ENCODE results near the gene INHA.

The INHA gene

GRCh38 chr2:219533930-219534661 is 38.0 kb upstream of the INHA start:
- H4K91ac ChIP-seq (ENCODE audit: low read length): no peak overlapping the region
- no peak overlapping the region for H2AK5ac ChIP-seq (ENCODE audit: low read length, severe bottlenecking)
- no peak overlapping the region for H2AFZ ChIP-seq (ENCODE audit: low read depth, low read length)
- peaks cover 6% of the 10 kb centered on the region for H3K79me1 ChIP-seq (replicated peaks; ENCODE audit: low read length, poor library complexity, severe bottlenecking)
- no peak overlapping the region for H2BK12ac ChIP-seq (ENCODE audit: low read length in 2 of 2)
- H3K4me1 ChIP-seq (ENCODE audit: control insufficient read depth, insufficient read depth, low read depth, low read length): peaks cover 26% of the 10 kb centered on the region
- no peak overlapping the region for H3K9ac ChIP-seq (ENCODE audit: low read length)
- no peak overlapping the region for H2BK15ac ChIP-seq (ENCODE audit: low read depth, poor library complexity, severe bottlenecking)
- H3K4me3 ChIP-seq (ENCODE audit: insufficient read depth in 1 of 2, low read depth in 1 of 2, low read length in 2 of 2): no peak overlapping the region
- H3K36me3 ChIP-seq (ENCODE audit: control insufficient read depth in 1 of 2, insufficient read depth in 2 of 2, low read depth in 1 of 2, low read length in 2 of 2): peaks cover 8 to 9% of the 10 kb centered on the region in 2 experiments
- no peak overlapping the region for H4K8ac ChIP-seq (ENCODE audit: low read length)
- no peak overlapping the region for H3K23ac ChIP-seq (ENCODE audit: low read length in 2 of 2)
- DNase-seq: no peak
- H2BK5ac ChIP-seq (ENCODE audit: low read depth, low read length, poor library complexity, severe bottlenecking): no peak overlapping the region
- no peak overlapping the region for H3K4ac ChIP-seq (ENCODE audit: low read depth in 1 of 2, low read length in 2 of 2)
- H2BK120ac ChIP-seq (ENCODE audit: low read depth, low read length): no peak overlapping the region
- no peak overlapping the region for H3K18ac ChIP-seq (ENCODE audit: low read depth in 1 of 2, low read length in 2 of 2)
- no peak overlapping the region for H3K14ac ChIP-seq (ENCODE audit: low read length in 2 of 2)
- H3K4me2 ChIP-seq (ENCODE audit: low read length, poor library complexity, severe bottlenecking): no peak overlapping the region
- 78% methylated on average over 3 of the region's 6 CpGs for WGBS
- no peaks in the 10 kb centered on the region for H3K9me3 ChIP-seq (ENCODE audit: control insufficient read depth, low read length)
- H3K27ac ChIP-seq (ENCODE audit: low read length, poor library complexity, severe bottlenecking): no peak overlapping the region
- peaks cover 26 to 37% of the 10 kb centered on the region in 2 experiments for H3K27me3 ChIP-seq (ENCODE audit: control insufficient read depth in 1 of 2, insufficient read depth in 1 of 2, low read length in 2 of 2)

- Histone ChIP-seq H2AK5ac (ENCODE audit: low read length, severe bottlenecking) (no peak overlapping the region), H3K4me1 (ENCODE audit: control insufficient read depth, insufficient read depth, low read depth, low read length) (peaks cover 36% of the 10 kb centered on the region), H3K79me1 (replicated peaks; ENCODE audit: low read length, poor library complexity, severe bottlenecking) (peaks cover 25% of the 10 kb centered on the region), H3K27ac (ENCODE audit: low read length, poor library complexity, severe bottlenecking) (no peak overlapping the region), H2BK120ac (ENCODE audit: low read depth, low read length) (no peak overlapping the region), H2BK5ac (ENCODE audit: low read depth, low read length, poor library complexity, severe bottlenecking) (no peak overlapping the region), H3K9me3 (ENCODE audit: control insufficient read depth, low read length) (no peaks in the 10 kb centered on the region), H3K4me3 (ENCODE audit: insufficient read depth in 1 of 2, low read depth in 1 of 2, low read length in 2 of 2) (no peak overlapping the region), H3K14ac (ENCODE audit: low read length in 2 of 2) (peak overlapping the region in 1 of 2 experiments; percentile 38), H3K4ac (ENCODE audit: low read depth in 1 of 2, low read length in 2 of 2) (no peak overlapping the region), H2BK15ac (ENCODE audit: low read depth, poor library complexity, severe bottlenecking) (no peak overlapping the region), H3K9ac (ENCODE audit: low read length) (peak overlapping the region; percentile 48), H4K8ac (ENCODE audit: low read length) (no peak overlapping the region), H3K18ac (ENCODE audit: low read depth in 1 of 2, low read length in 2 of 2) (no peak overlapping the region), H4K91ac (ENCODE audit: low read length) (no peak overlapping the region), H3K36me3 (ENCODE audit: control insufficient read depth in 1 of 2, insufficient read depth in 2 of 2, low read depth in 1 of 2, low read length in 2 of 2) (peaks cover 31% of the 10 kb centered on the region in 2 experiments), H3K4me2 (ENCODE audit: low read length, poor library complexity, severe bottlenecking) (no peak overlapping the region), H3K27me3 (ENCODE audit: control insufficient read depth in 1 of 2, insufficient read depth in 1 of 2, low read length in 2 of 2) (peaks cover 16 to 24% of the 10 kb centered on the region in 2 experiments), H2BK12ac (ENCODE audit: low read length in 2 of 2) (no peak overlapping the region), H2AFZ (ENCODE audit: low read depth, low read length) (no peak overlapping the region), H3K23ac (ENCODE audit: low read length in 2 of 2) (no peak overlapping the region)
- DNase-seq: no peak
- 96% methylated on average over 13 of the region's 16 CpGs for WGBS
Measured at GRCh38 chr2:219536425-219536824, 35.7 kb upstream of the INHA start.

GRCh38 chr2:219536967-219537366 is 35.1 kb upstream of the INHA start:
- Histone ChIP-seq H3K4ac (ENCODE audit: low read depth in 1 of 2, low read length in 2 of 2) (peak overlapping the region in 1 of 2 experiments; percentile 15), H4K8ac (ENCODE audit: low read length) (peak overlapping the region; percentile 30), H3K36me3 (ENCODE audit: control insufficient read depth in 1 of 2, insufficient read depth in 2 of 2, low read depth in 1 of 2, low read length in 2 of 2) (peaks cover 35 to 36% of the 10 kb centered on the region in 2 experiments), H3K27ac (ENCODE audit: low read length, poor library complexity, severe bottlenecking) (no peak overlapping the region), H2BK120ac (ENCODE audit: low read depth, low read length) (peak overlapping the region; percentile 24), H3K9me3 (ENCODE audit: control insufficient read depth, low read length) (no peaks in the 10 kb centered on the region), H3K23ac (ENCODE audit: low read length in 2 of 2) (peak overlapping the region in 1 of 2 experiments; percentile 27), H4K91ac (ENCODE audit: low read length) (no peak overlapping the region), H3K9ac (ENCODE audit: low read length) (peak overlapping the region; percentile 48), H3K14ac (ENCODE audit: low read length in 2 of 2) (no peak overlapping the region), H2AFZ (ENCODE audit: low read depth, low read length) (no peak overlapping the region), H2BK5ac (ENCODE audit: low read depth, low read length, poor library complexity, severe bottlenecking) (no peak overlapping the region), H3K4me3 (ENCODE audit: insufficient read depth in 1 of 2, low read depth in 1 of 2, low read length in 2 of 2) (no peak overlapping the region), H3K18ac (ENCODE audit: low read depth in 1 of 2, low read length in 2 of 2) (peak overlapping the region in 1 of 2 experiments; percentile 14), H3K4me1 (ENCODE audit: control insufficient read depth, insufficient read depth, low read depth, low read length) (peaks cover 41% of the 10 kb centered on the region), H3K79me1 (replicated peaks; ENCODE audit: low read length, poor library complexity, severe bottlenecking) (peaks cover 26% of the 10 kb centered on the region), H3K27me3 (ENCODE audit: control insufficient read depth in 1 of 2, insufficient read depth in 1 of 2, low read length in 2 of 2) (peaks cover 11 to 18% of the 10 kb centered on the region in 2 experiments), H2BK15ac (ENCODE audit: low read depth, poor library complexity, severe bottlenecking) (no peak overlapping the region), H2AK5ac (ENCODE audit: low read length, severe bottlenecking) (no peak overlapping the region), H2BK12ac (ENCODE audit: low read length in 2 of 2) (no peak overlapping the region), H3K4me2 (ENCODE audit: low read length, poor library complexity, severe bottlenecking) (no peak overlapping the region)
- no peak for DNase-seq
- WGBS: 78% methylated on average over 9 of the region's 9 CpGs

GRCh38 chr2:219537657-219538488 is 34.2 kb upstream of the INHA start:
- 40% methylated on average over 13 of the region's 15 CpGs for WGBS
- H3K27ac ChIP-seq (ENCODE audit: low read length, poor library complexity, severe bottlenecking): peak overlapping the region; percentile 41
- H3K23ac ChIP-seq (ENCODE audit: low read length in 2 of 2): peak overlapping the region in 1 of 2 experiments; percentile 43
- peak overlapping the region; percentile 31 for H4K8ac ChIP-seq (ENCODE audit: low read length)
- H2BK5ac ChIP-seq (ENCODE audit: low read depth, low read length, poor library complexity, severe bottlenecking): no peak overlapping the region
- no peak overlapping the region for H2BK15ac ChIP-seq (ENCODE audit: low read depth, poor library complexity, severe bottlenecking)
- H3K36me3 ChIP-seq (ENCODE audit: control insufficient read depth in 1 of 2, insufficient read depth in 2 of 2, low read depth in 1 of 2, low read length in 2 of 2): peaks cover 35 to 36% of the 10 kb centered on the region in 2 experiments
- peak overlapping the region in 1 of 2 experiments; percentile 31 for H3K4ac ChIP-seq (ENCODE audit: low read depth in 1 of 2, low read length in 2 of 2)
- H2AK5ac ChIP-seq (ENCODE audit: low read length, severe bottlenecking): no peak overlapping the region
- H4K91ac ChIP-seq (ENCODE audit: low read length): no peak overlapping the region
- no peak overlapping the region for H3K4me2 ChIP-seq (ENCODE audit: low read length, poor library complexity, severe bottlenecking)
- H2BK120ac ChIP-seq (ENCODE audit: low read depth, low read length): peak overlapping the region; percentile 11
- peak overlapping the region; percentile 37 to 63 for H3K18ac ChIP-seq (ENCODE audit: low read depth in 1 of 2, low read length in 2 of 2)
- H3K27me3 ChIP-seq (ENCODE audit: control insufficient read depth in 1 of 2, insufficient read depth in 1 of 2, low read length in 2 of 2): peaks cover 7 to 9% of the 10 kb centered on the region in 2 experiments
- H3K79me1 ChIP-seq (replicated peaks; ENCODE audit: low read length, poor library complexity, severe bottlenecking): peaks cover 29% of the 10 kb centered on the region
- peaks cover 43% of the 10 kb centered on the region for H3K4me1 ChIP-seq (ENCODE audit: control insufficient read depth, insufficient read depth, low read depth, low read length)
- no peak overlapping the region for H2BK12ac ChIP-seq (ENCODE audit: low read length in 2 of 2)
- H3K14ac ChIP-seq (ENCODE audit: low read length in 2 of 2): peak overlapping the region in 1 of 2 experiments; percentile 15
- H3K9me3 ChIP-seq (ENCODE audit: control insufficient read depth, low read length): no peaks in the 10 kb centered on the region
- no peak overlapping the region for H3K4me3 ChIP-seq (ENCODE audit: insufficient read depth in 1 of 2, low read depth in 1 of 2, low read length in 2 of 2)
- no peak overlapping the region for H2AFZ ChIP-seq (ENCODE audit: low read depth, low read length)
- DNase-seq: peak; percentile 13
- H3K9ac ChIP-seq (ENCODE audit: low read length): no peak overlapping the region
